Lung (tissue), 12 donors: Measurements from ENCODE around the gene HIPK2. TPM values are rescaled to one million over a fixed set of nuclear protein-coding genes. Genes with fewer than 3 reads are reported as not detected.

ENCODE experiments used
- ATAC-seq: fragments of 200-7000 bp; cut with Tn5 transposase; one replicate; pipeline ENCODE4 v1.9.1; 2020; ENCODE audit warnings: moderate number of reproducible peaks; ENCODE audit not compliant: insufficient read depth, low FRiP score
- DNase-seq, 3 donors: peaks; one replicate each; pipeline ENCODE4 v3.0.0-alpha.2; 2013 to 2017
- H3K27ac ChIP-seq, 2 donors: one replicate each; pipeline ENCODE4 v1.5.1; 2013; ENCODE audit warnings: mild to moderate bottlenecking in 2 of 2, moderate library complexity in 2 of 2, control low read depth in 1 of 2, inconsistent platforms in 1 of 2, low read depth in 1 of 2, low read length in 1 of 2
- H3K27me3 ChIP-seq, 3 donors: one replicate each; pipeline ENCODE4 v1.5.1; 2013; ENCODE audit warnings: low read length in 2 of 3; ENCODE audit not compliant: control insufficient read depth in 3 of 3, insufficient read depth in 3 of 3
- H3K36me3 ChIP-seq, 4 donors: one replicate each; pipeline ENCODE4 v1.5.1; 2013; ENCODE audit warnings: low read length in 4 of 4, mild to moderate bottlenecking in 1 of 4, moderate library complexity in 1 of 4; ENCODE audit not compliant: control insufficient read depth in 4 of 4, insufficient read depth in 4 of 4
- H3K4me1 ChIP-seq, 5 donors: one replicate each; pipeline ENCODE4 v1.5.1; 2013; ENCODE audit warnings: low read length in 5 of 5, mild to moderate bottlenecking in 2 of 5, moderate library complexity in 1 of 5; ENCODE audit not compliant: control insufficient read depth in 5 of 5, insufficient read depth in 5 of 5
- H3K4me3 ChIP-seq: one replicate; pipeline ENCODE4 v1.5.1; 2013; ENCODE audit warnings: mild to moderate bottlenecking, control low read depth, moderate library complexity
- H3K9ac ChIP-seq, 2 donors: one replicate each; pipeline ENCODE4 v1.5.1; 2013; ENCODE audit warnings: low read length in 2 of 2, control low read depth in 1 of 2; ENCODE audit not compliant: insufficient read depth in 1 of 2
- H3K9me3 ChIP-seq, 4 donors: one replicate each; pipeline ENCODE4 v1.5.1; 2013; ENCODE audit warnings: low read length in 3 of 4, mild to moderate bottlenecking in 1 of 4, moderate library complexity in 1 of 4; ENCODE audit not compliant: control insufficient read depth in 4 of 4, insufficient read depth in 3 of 4
- CTCF ChIP-seq: IDR thresholded peaks from 2 replicates; pipeline ENCODE4 v1.5.1; 2012; ENCODE audit warnings: mild to moderate bottlenecking; ENCODE audit errors: control extremely low read depth, extremely low read depth
- WGBS, 2 donors: extraction: QIAGEN DNeasy Blood & Tissue Kit; methylation state at CpG; one replicate each; pipeline ENCODE4 v1.1.7; 2013; 5-methylcytosine and 5-hydroxymethylcytosine counted together
- polyA plus RNA-seq, 2 donors: library from polyadenylated mRNA; stranded (reverse); fragments of 200-250 nt; gene quantifications; one replicate each; pipeline ENCODE4 v1.2.1, GENCODE V29; 2013
- total RNA-seq, 2 donors: library from RNA; depleted of rRNA in 1 of 2; stranded (reverse); fragments of >200 nt in 1 of 2; gene quantifications; one replicate each; pipeline ENCODE4 v1.2.1, GENCODE V29; 2014 to 2021
- donor health status: control.
- donor health status: control.
- donor health status: Bipolar disorder and iron deficiency.
- donor health status: healthy.
- donor health status: DM: yes; HTN: yes; CAD: no.

Gene HIPK2
- total and polyA plus RNA-seq, 4 donors: 8.7 to 65.1 (median 18.3) TPM

GRCh38 chr7:139540203-139540602 is 237.6 kb downstream of the HIPK2 start:
- 54 to 61% methylated on average over 12 of the region's 12 CpGs for WGBS, 2 donors

DNA sequence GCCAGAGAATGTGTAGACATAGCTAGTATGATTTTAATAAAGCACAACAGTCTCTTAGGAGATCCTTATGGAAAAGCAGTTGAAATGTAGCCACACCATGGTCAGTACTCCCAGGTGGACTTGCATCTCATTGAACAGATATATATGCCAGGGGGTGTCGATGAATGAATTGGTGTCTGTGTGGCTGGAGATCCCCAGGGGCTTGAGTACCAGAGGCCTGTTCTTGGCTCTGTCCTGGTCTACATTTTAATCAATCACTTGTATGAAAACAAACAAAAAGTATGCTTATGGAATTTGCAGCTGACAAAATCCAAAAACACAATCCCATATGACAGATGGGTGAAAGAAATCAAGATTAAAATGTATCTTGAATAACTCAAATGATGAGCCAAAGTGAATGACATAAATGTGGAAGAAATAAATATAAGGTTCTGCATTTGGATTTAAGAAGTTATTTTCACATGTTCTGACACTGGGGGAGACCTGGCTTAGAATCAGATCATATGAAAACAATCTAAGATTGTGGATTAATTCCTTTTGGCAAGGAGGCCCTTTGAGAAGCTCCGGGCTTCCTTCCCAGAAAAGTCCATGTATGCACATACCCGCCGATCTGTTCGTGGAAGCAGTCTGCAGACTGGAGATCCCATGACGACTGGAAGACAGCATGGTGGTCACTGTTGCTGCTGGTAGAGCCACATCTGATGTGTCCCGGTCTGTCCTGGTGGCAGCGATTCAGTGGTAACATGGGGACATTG is 238.7 kb downstream of the HIPK2 start:
- Histone ChIP-seq H3K36me3 (no peaks in the 10 kb centered on the region), H3K27me3 (no peaks in the 10 kb centered on the region), H3K4me3 (no peak overlapping the region), H3K4me1 (peaks cover 0 to 11% (median 6%) of the 10 kb centered on the region in 5 donors), H3K9me3 (no peaks in the 10 kb centered on the region), H3K9ac (no peak overlapping the region), H3K27ac (no peak overlapping the region)
- DNase-seq (peak; percentile 55 to 88 (median 77)), ATAC-seq (no peak)
- TF ChIP-seq CTCF: no peak
- 84 to 85% methylated on average over 8 of the region's 8 CpGs for WGBS, 2 donors

More at GRCh38 chr7:139540203-139540602, 237.6 kb downstream of the HIPK2 start:
- Histone ChIP-seq H3K4me3 (no peak overlapping the region), H3K36me3 (no peaks in the 10 kb centered on the region), H3K9ac (no peak overlapping the region), H3K27ac (no peak overlapping the region), H3K4me1 (peaks cover 0 to 11% (median 6%) of the 10 kb centered on the region in 5 donors), H3K9me3 (no peaks in the 10 kb centered on the region), H3K27me3 (no peaks in the 10 kb centered on the region)
- DNase-seq (no peak), ATAC-seq (no peak)
- TF ChIP-seq CTCF: no peak

- Histone ChIP-seq H3K27ac (no peak overlapping the region), H3K4me3 (no peak overlapping the region), H3K9ac (no peak overlapping the region), H3K36me3 (no peaks in the 10 kb centered on the region), H3K27me3 (no peaks in the 10 kb centered on the region), H3K9me3 (peaks cover 0 to 2% (median 0%) of the 10 kb centered on the region in 4 donors), H3K4me1 (peaks cover 0 to 11% (median 6%) of the 10 kb centered on the region in 5 donors)
- no peak for DNase-seq
- no peak for TF ChIP-seq CTCF
- no peak for ATAC-seq
- 94 to 100% methylated on average over 8 of the region's 8 CpGs for WGBS, 2 donors
These were observed 241.6 kb downstream of the HIPK2 start for GRCh38 chr7:139536152-139536551.
